Neural progenitor cell (in vitro differentiated cells): ENCODE data around the gene VAV2. TPM values are rescaled to one million over a fixed set of nuclear protein-coding genes. Genes with fewer than 3 reads are reported as not detected.

Experiments used
- DNase-seq: peaks from one replicate; pipeline ENCODE4 v3.0.0-alpha.2; 2016; ENCODE audit warnings: low spot score
- H2AFZ ChIP-seq: fragments of 200-600 bp; sonication (generic); replicated peaks from 2 replicates; pipeline ENCODE4 v1.6.1; 2016; ENCODE audit warnings: antibody characterized with exemption
- H3F3A ChIP-seq: fragments of 200-600 bp; sonication (generic); 2 replicates; pipeline ENCODE4 v1.6.1; 2016; ENCODE audit warnings: antibody characterized with exemption, low read depth
- H3K27ac ChIP-seq: fragments of 200-600 bp; sonication (generic); 2 replicates; pipeline ENCODE4 v1.5.1; 2016; ENCODE audit warnings: mild to moderate bottlenecking
- H3K27me3 ChIP-seq: fragments of 200-600 bp; sonication (generic); 2 replicates; pipeline ENCODE4 v1.6.1; 2016; ENCODE audit warnings: mild to moderate bottlenecking, moderate library complexity
- H3K36me3 ChIP-seq: fragments of 200-600 bp; sonication (generic); 2 replicates; pipeline ENCODE4 v1.5.1; 2016
- H3K4me1 ChIP-seq: fragments of 200-600 bp; sonication (generic); 2 replicates; pipeline ENCODE4 v1.6.1; 2016; ENCODE audit warnings: mixed run types
- H3K4me2 ChIP-seq: fragments of 200-600 bp; sonication (generic); 2 replicates; pipeline ENCODE4 v1.6.1; 2016
- H3K4me3 ChIP-seq: fragments of 200-600 bp; sonication (generic); 2 replicates; pipeline ENCODE4 v1.5.1; 2016
- H3K79me2 ChIP-seq: fragments of 200-600 bp; sonication (generic); 2 replicates; pipeline ENCODE4 v1.6.1; 2016; ENCODE audit warnings: low read depth
- H3K9ac ChIP-seq: fragments of 200-600 bp; sonication (generic); 2 replicates; pipeline ENCODE4 v1.6.1; 2016
- H3K9me3 ChIP-seq: fragments of 200-600 bp; sonication (generic); 2 replicates; pipeline ENCODE4 v1.5.1; 2016; ENCODE audit warnings: low read depth
- H4K20me1 ChIP-seq: fragments of 200-600 bp; sonication (generic); 2 replicates; pipeline ENCODE4 v1.6.1; 2016; ENCODE audit warnings: low read depth
- H3K27ac Mint-ChIP-seq: 3 replicates; pipeline ENCODE4 v1.8.0; 2021; ENCODE audit warnings: mixed read lengths
- H3K27me3 Mint-ChIP-seq: 2 replicates; pipeline ENCODE4 v1.8.0; 2022; ENCODE audit warnings: low read depth, mild to moderate bottlenecking, inconsistent platforms, moderate library complexity, mixed read lengths; ENCODE audit not compliant: insufficient read depth
- H3K36me3 Mint-ChIP-seq: 3 replicates; pipeline ENCODE4 v1.8.0; 2021; ENCODE audit warnings: mixed read lengths
- H3K4me1 Mint-ChIP-seq: 3 replicates; pipeline ENCODE4 v1.8.0; 2021; ENCODE audit warnings: mixed read lengths
- H3K4me3 Mint-ChIP-seq: 3 replicates; pipeline ENCODE4 v1.8.0; 2021; ENCODE audit warnings: mild to moderate bottlenecking, moderate library complexity, mixed read lengths
- H3K9me3 Mint-ChIP-seq: 3 replicates; pipeline ENCODE4 v1.8.0; 2020; ENCODE audit warnings: mixed read lengths
- CTCF ChIP-seq: fragments of 200-600 bp; sonication (generic); IDR thresholded peaks from 2 replicates; pipeline ENCODE4 v1.5.1; 2017; ENCODE audit warnings: antibody characterized with exemption, mild to moderate bottlenecking
- EZH2 ChIP-seq: fragments of 200-600 bp; sonication (generic); IDR thresholded peaks from 2 replicates; pipeline ENCODE4 v1.6.1; 2017; ENCODE audit warnings: antibody characterized with exemption, mild to moderate bottlenecking, moderate library complexity
- EZH2phosphoT487 ChIP-seq: fragments of 200-600 bp; sonication (generic); IDR thresholded peaks from 2 replicates; pipeline ENCODE4 v1.6.1; 2017; ENCODE audit warnings: antibody characterized with exemption
- total RNA-seq: library from RNA; depleted of rRNA; stranded (reverse); fragments of >200 nt; gene quantifications from 2 replicates; pipeline ENCODE4 v1.2.3, GENCODE V29; 2015; ENCODE audit warnings: low replicate concordance

VAV2 gene
- total RNA-seq, 1 donor from 2014 or later = 12.9 TPM

GRCh38 chr9:133777871-133778270 lies 214.3 kb downstream of the VAV2 start:
- no peaks in the 10 kb centered on the region for H3K9me3 ChIP-seq
- H3K4me1 Mint-ChIP-seq = no peaks in the 10 kb centered on the region
- no peak overlapping the region for H2AFZ ChIP-seq
- no peak overlapping the region for H3K27ac ChIP-seq
- H3K79me2 ChIP-seq = no peaks in the 10 kb centered on the region
- peaks cover 3% of the 10 kb centered on the region for H3K27me3 Mint-ChIP-seq
- H3K36me3 ChIP-seq = no peaks in the 10 kb centered on the region
- no peak overlapping the region for H3K4me3 ChIP-seq
- no peak for TF ChIP-seq EZH2phosphoT487
- TF ChIP-seq EZH2 = no peak
- no peak for TF ChIP-seq CTCF
- DNase-seq = no peak
- no peaks in the 10 kb centered on the region for H3K4me1 ChIP-seq
- H3K27me3 ChIP-seq = no peaks in the 10 kb centered on the region
- H3K4me2 ChIP-seq = no peak overlapping the region
- H3K4me3 Mint-ChIP-seq = no peak overlapping the region
- no peak overlapping the region for H3K27ac Mint-ChIP-seq
- H3F3A ChIP-seq = no peaks in the 10 kb centered on the region
- peaks cover 7% of the 10 kb centered on the region for H4K20me1 ChIP-seq
- no peaks in the 10 kb centered on the region for H3K9me3 Mint-ChIP-seq
- no peak overlapping the region for H3K9ac ChIP-seq
- peaks cover 3% of the 10 kb centered on the region for H3K36me3 Mint-ChIP-seq

GRCh38 chr9:133777068-133777791 lies 214.9 kb downstream of the VAV2 start:
- no peak for TF ChIP-seq EZH2phosphoT487
- H3K4me2 ChIP-seq = no peak overlapping the region
- H3K36me3 Mint-ChIP-seq = peaks cover 7% of the 10 kb centered on the region
- peaks cover under 1% of the 10 kb centered on the region for H4K20me1 ChIP-seq
- no peak overlapping the region for H3K27ac Mint-ChIP-seq
- H3K27me3 ChIP-seq = no peaks in the 10 kb centered on the region
- no peak overlapping the region for H2AFZ ChIP-seq
- no peaks in the 10 kb centered on the region for H3K36me3 ChIP-seq
- H3K4me1 ChIP-seq = no peaks in the 10 kb centered on the region
- no peak overlapping the region for H3K27ac ChIP-seq
- H3K9me3 ChIP-seq = no peaks in the 10 kb centered on the region
- H3K79me2 ChIP-seq = no peaks in the 10 kb centered on the region
- no peak overlapping the region for H3K4me3 Mint-ChIP-seq
- H3K4me1 Mint-ChIP-seq = no peaks in the 10 kb centered on the region
- no peak overlapping the region for H3K9ac ChIP-seq
- H3K27me3 Mint-ChIP-seq = peaks cover 3% of the 10 kb centered on the region
- H3K9me3 Mint-ChIP-seq = no peaks in the 10 kb centered on the region
- no peak for DNase-seq
- H3K4me3 ChIP-seq = no peak overlapping the region
- no peaks in the 10 kb centered on the region for H3F3A ChIP-seq

GRCh38 chr9:133775951-133776905 lies 215.9 kb downstream of the VAV2 start:
- no peaks in the 10 kb centered on the region for H3K79me2 ChIP-seq
- Mint-ChIP-seq H3K27me3 (peaks cover 3% of the 10 kb centered on the region), H3K4me1 (no peaks in the 10 kb centered on the region), H3K4me3 (no peak overlapping the region), H3K27ac (no peak overlapping the region), H3K9me3 (no peaks in the 10 kb centered on the region), H3K36me3 (peaks cover 8% of the 10 kb centered on the region)
- H4K20me1 ChIP-seq = no peaks in the 10 kb centered on the region
- H3K4me2 ChIP-seq = no peak overlapping the region
- no peak overlapping the region for H3K27ac ChIP-seq
- H3K9ac ChIP-seq = no peak overlapping the region
- DNase-seq = no peak
- H3K4me3 ChIP-seq = no peak overlapping the region
- TF ChIP-seq CTCF (no peak), EZH2 (no peak), EZH2phosphoT487 (no peak)
- no peaks in the 10 kb centered on the region for H3F3A ChIP-seq
- H3K27me3 ChIP-seq = no peaks in the 10 kb centered on the region
- H3K9me3 ChIP-seq = no peaks in the 10 kb centered on the region
- H2AFZ ChIP-seq = no peak overlapping the region
- H3K4me1 ChIP-seq = no peaks in the 10 kb centered on the region
- H3K36me3 ChIP-seq = no peaks in the 10 kb centered on the region
